ENCODE measurements around the gene KMT2B.

- no peak for TF ChIP-seq TEAD4 (IDR thresholded peaks at IDR 0.05)
- TF ChIP-seq RAD21 (IDR thresholded peaks at IDR 0.05; ENCODE audit: low read depth), result no peak
- TF ChIP-seq CREB1 (IDR thresholded peaks at IDR 0.05; ENCODE audit: low read depth), result no peak
- no peak for TF ChIP-seq EP300 (IDR thresholded peaks at IDR 0.05; ENCODE audit: borderline replicate concordance)
- peak; percentile 92 for TF ChIP-seq MAX (IDR thresholded peaks at IDR 0.05)
- TF ChIP-seq CEBPB (IDR thresholded peaks at IDR 0.05), result no peak
Observed at GRCh38 chr19:35715981-35716800, 1.6 kb upstream of the KMT2B start.
